HG02943 (cell line): ENCODE measurements around the gene DICER1.

Experiments
- ATAC-seq: cut with Tn5 transposase; IDR thresholded peaks from one replicate; pipeline ENCODE4 v1.9.1; 2021; ENCODE audit warnings: mild to moderate bottlenecking, low read depth, moderate library complexity; ENCODE audit not compliant: unreplicated experiment

The DICER1 gene

DNA sequence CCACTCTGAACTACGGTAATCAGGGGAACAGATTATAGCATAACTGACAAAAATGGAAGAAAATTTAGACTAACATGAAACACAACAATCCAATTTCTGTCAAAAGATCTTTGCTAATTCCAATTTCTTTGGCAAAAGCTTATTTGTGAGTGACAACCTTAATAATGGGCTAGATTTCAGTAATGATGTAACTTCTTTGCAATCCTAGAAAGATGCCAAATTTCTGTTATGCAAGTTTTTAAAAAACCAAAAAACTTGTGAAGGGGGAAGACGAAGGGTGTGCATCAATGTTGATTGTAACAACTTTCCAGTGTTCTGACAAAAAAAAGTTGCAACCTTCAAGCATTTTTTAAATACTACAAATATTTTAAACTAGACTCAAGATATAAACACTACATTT lies 59.9 kb downstream of the DICER1 start:
- no peak for ATAC-seq

DNA sequence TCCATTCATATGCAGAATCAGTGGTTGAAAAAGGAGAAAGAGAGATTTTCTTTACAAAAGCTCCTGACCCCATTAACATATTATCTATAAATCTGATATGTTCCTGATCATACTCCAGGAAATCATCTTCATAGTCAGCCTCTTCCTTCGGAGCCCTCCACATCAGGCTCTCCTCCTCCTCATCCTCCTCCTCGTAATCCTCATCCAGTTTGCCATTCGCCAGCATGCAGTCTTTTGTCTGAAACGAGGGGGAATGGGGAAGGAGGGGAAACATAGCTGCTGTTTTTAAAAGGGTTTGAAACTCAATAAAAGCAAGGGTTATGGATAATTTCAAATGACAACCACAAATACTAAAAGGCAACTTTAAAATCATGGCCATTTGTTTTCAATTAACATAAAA lies 60.9 kb downstream of the DICER1 start:
- no peak for ATAC-seq

GRCh38 chr14:95095996-95096395 lies 61.3 kb downstream of the DICER1 start:
- no peak for ATAC-seq

- ATAC-seq = no peak
Measured at GRCh38 chr14:95092723-95093122, 64.6 kb downstream of the DICER1 start.

GRCh38 chr14:95091581-95091980 lies 65.7 kb downstream of the DICER1 start:
- ATAC-seq = no peak

DNA sequence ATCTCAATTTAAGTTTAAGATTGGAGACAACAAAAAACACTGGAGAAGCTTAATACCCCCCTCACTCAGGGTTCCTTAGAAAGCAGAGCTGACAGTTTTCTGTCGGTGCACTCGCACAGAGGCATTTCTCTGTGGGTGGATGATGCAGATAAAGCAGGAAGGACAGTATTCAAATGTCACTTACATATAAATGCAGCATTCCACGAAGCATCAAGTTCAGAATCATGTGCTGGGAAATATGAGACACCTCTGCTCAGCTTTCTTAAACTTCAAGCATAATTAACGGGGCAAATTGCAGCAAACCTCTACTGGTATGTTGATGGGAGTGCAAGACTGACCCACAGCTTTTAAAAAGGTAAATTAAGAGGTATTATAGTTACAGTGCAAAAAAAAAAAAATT lies 68.7 kb downstream of the DICER1 start:
- no peak for ATAC-seq

DNA sequence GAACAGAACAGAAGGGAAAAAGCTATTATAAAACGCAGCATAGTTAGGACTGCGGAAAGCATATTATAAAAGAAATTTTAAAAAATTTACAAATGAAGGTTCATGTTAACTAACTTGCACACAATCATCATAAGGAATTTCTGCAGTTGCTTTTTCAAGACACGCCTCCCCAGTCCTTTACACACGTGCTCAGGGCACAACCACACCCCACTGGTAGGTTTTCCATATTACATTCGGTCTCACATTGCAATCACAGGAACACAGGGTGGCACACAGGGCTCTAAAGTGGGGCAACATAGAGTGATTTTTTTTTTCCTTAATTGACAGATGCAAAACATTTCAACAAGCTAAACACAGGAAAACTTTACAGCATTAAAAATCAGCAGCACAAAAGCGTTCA lies 69.7 kb downstream of the DICER1 start:
- no peak for ATAC-seq

DNA sequence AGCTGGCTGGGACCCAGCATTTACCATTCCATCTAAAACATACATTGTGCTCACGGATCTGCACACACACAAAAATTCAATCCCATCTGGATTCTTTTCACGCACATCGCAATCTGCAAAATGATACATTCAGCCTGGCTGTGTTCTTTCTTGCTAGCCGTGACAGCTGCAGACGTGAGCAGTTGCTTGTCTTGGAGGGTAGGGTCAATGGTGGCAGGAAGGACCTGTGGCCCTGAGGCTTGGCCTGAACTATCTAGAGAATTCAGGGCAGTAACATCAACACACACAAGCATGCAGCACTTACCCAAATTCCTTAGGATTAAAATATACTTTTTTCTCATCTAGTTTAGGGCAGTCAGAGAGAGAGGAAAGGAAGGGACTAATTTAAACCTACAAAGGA lies 72.0 kb downstream of the DICER1 start:
- no peak for ATAC-seq

- ATAC-seq = no peak
Measured at GRCh38 chr14:95078867-95079266, 78.5 kb downstream of the DICER1 start.

GRCh38 chr14:95077345-95077744 lies 80.0 kb downstream of the DICER1 start:
- no peak for ATAC-seq

GRCh38 chr14:95075789-95076188 lies 81.5 kb downstream of the DICER1 start:
- no peak for ATAC-seq

GRCh38 chr14:95073947-95074346 lies 83.4 kb downstream of the DICER1 start:
- ATAC-seq = no peak

DNA sequence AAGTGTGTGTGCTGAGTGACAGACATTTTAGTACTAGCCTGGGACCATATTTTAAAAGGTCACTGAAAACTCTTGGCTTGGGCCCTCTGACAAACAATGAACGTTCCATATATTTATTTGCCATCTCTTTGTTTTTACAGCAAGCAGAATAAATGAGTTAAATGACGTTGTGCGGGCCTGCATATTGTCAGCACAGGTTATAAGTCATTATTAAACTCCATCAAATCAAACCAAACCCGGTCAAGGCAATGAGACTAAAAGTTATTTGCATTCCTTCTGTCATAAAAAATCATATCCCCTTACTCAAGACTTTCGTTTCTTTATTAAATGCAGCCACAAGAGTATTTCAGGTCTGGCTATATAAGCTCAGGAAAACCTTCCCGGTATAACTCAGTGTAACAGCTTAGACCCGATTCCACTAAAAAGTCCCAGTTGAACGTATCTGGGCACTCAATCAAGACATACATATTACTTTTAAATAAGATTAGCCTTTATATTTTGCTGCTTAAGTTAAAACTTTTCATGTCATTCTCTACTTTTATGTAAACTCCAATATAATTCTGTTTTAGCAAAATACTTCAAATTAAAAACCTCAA lies 84.9 kb downstream of the DICER1 start:
- no peak for ATAC-seq

- no peak for ATAC-seq
Measured at GRCh38 chr14:95071649-95072280, 85.6 kb downstream of the DICER1 start.

- ATAC-seq = no peak
Measured at GRCh38 chr14:95070748-95071435, 86.4 kb downstream of the DICER1 start.

DNA sequence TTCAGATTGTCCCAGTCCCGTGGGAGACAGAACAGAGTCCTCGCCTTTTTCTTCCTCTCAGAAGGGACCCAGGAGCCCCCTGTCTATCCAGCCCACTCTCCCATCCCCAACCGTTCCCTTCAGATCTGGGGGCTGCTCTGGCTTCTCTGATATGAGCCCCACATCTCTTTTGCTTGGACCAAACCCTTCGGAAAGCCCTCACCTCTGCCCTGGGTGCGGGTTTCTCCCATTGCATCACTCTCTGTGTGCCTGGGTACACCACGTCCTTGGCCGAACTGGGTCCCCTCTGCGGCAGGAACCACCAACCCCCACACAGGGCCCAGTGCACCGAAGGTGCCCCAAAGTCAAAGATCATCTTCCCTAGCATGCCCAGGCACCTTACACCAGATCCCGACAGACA lies 87.8 kb downstream of the DICER1 start:
- no peak for ATAC-seq

GRCh38 chr14:95069018-95069417 lies 88.3 kb downstream of the DICER1 start:
- no peak for ATAC-seq

- no peak for ATAC-seq
Measured at GRCh38 chr14:95068521-95068920, 88.8 kb downstream of the DICER1 start.

DNA sequence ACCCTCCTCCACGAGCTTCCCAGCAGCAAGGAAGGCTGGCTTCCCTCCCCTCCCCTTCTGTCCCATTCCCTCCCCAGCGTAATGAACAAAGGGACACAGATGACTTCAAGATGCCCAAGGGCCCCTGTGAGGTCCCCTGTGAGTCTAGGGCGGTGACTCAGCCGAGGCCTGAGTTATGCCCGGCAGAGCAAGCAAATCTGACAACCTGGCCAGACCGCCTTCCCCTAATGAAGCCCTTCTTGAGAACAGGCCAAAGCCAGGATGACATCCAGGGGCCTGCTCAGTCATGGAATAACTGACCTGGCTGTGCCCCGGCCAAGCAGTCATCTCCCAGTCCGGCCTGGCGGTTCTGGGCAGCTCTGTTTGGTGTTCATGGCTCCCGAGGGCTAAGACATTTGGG lies 89.2 kb downstream of the DICER1 start:
- no peak for ATAC-seq

- no peak for ATAC-seq
Measured at GRCh38 chr14:95067526-95067925, 89.8 kb downstream of the DICER1 start.

GRCh38 chr14:95066427-95066986 lies 90.8 kb downstream of the DICER1 start:
- no peak for ATAC-seq

- no peak for ATAC-seq
Measured at GRCh38 chr14:95065411-95065810, 91.9 kb downstream of the DICER1 start.
